ENCODE measurements around the gene ARHGAP15. TPM values are rescaled to one million over a fixed set of nuclear protein-coding genes. Genes with fewer than 3 reads are reported as not detected.

Gene ARHGAP15
- total and polyA plus RNA-seq, 9 donors = 1.5 to 10.0 (median 2.6) TPM

GRCh38 chr2:143150287-143150686 lies 21.1 kb downstream of the ARHGAP15 start:
- intact Hi-C loops (cut with DNase I) = loop anchor here in 1 of 4 donors (5.0 kb wide), 1 partner anchor 107 kb away; no protein-coding TSS in a partner anchor
- Histone ChIP-seq H3K9me3 (no peaks in the 10 kb centered on the region), H3K27ac (no peak overlapping the region), H3K4me3 (no peak overlapping the region), H3K36me3 (no peaks in the 10 kb centered on the region), H3K27me3 (no peaks in the 10 kb centered on the region), H3K4me1 (ENCODE audit: insufficient read depth) (no peaks in the 10 kb centered on the region)
- 69 to 77% (median 70%) methylated on average over 4 of the region's 4 CpGs for WGBS, 3 donors
- TF ChIP-seq EP300 (IDR thresholded peaks at IDR 0.05) (no peak), POLR2A (IDR thresholded peaks at IDR 0.05) (no peak), CTCF (IDR thresholded peaks at IDR 0.05) (no peak)
- no peak for DNase-seq

GRCh38 chr2:143151111-143151752 lies 22.0 kb downstream of the ARHGAP15 start:
- intact Hi-C loops (cut with DNase I) = loop anchor here in 1 of 4 donors (5.0 kb wide), 1 partner anchor 106 kb away; no protein-coding TSS in a partner anchor
- 87 to 97% (median 93%) methylated on average over 1 of the region's 1 CpG for WGBS, 3 donors
- no peaks in the 10 kb centered on the region for H3K36me3 ChIP-seq

GRCh38 chr2:143152219-143152618 lies 23.0 kb downstream of the ARHGAP15 start:
- no peaks in the 10 kb centered on the region for H3K36me3 ChIP-seq
- H3K27me3 ChIP-seq = no peaks in the 10 kb centered on the region
- intact Hi-C loops (cut with DNase I) = loop anchor here in 1 of 4 donors (5.0 kb wide), 1 partner anchor 105 kb away; no protein-coding TSS in a partner anchor
- WGBS, 3 donors = 87 to 94% (median 92%) methylated on average over 2 of the region's 2 CpGs
- H3K4me3 ChIP-seq = no peak overlapping the region
- no peaks in the 10 kb centered on the region for H3K9me3 ChIP-seq
- no peaks in the 10 kb centered on the region for H3K4me1 ChIP-seq (ENCODE audit: insufficient read depth)
- no peak for TF ChIP-seq POLR2A (IDR thresholded peaks at IDR 0.05)
- TF ChIP-seq CTCF (IDR thresholded peaks at IDR 0.05) = no peak
- TF ChIP-seq EP300 (IDR thresholded peaks at IDR 0.05) = no peak
- DNase-seq = no peak
- no peak overlapping the region for H3K27ac ChIP-seq

More at GRCh38 chr2:143151111-143151752, 22.0 kb downstream of the ARHGAP15 start:
- TF ChIP-seq CTCF (IDR thresholded peaks at IDR 0.05) (no peak), EP300 (IDR thresholded peaks at IDR 0.05) (no peak), POLR2A (IDR thresholded peaks at IDR 0.05) (no peak)
- Histone ChIP-seq H3K4me1 (ENCODE audit: insufficient read depth) (no peaks in the 10 kb centered on the region), H3K27me3 (no peaks in the 10 kb centered on the region), H3K9me3 (no peaks in the 10 kb centered on the region), H3K27ac (no peak overlapping the region), H3K4me3 (no peak overlapping the region)
- no peak for DNase-seq

- Histone ChIP-seq H3K27ac (no peak overlapping the region), H3K36me3 (no peaks in the 10 kb centered on the region), H3K4me3 (no peak overlapping the region), H3K9me3 (no peaks in the 10 kb centered on the region), H3K27me3 (no peaks in the 10 kb centered on the region), H3K4me1 (ENCODE audit: insufficient read depth) (no peaks in the 10 kb centered on the region)
- WGBS, 3 donors = 62 to 73% (median 73%) methylated on average over 3 of the region's 3 CpGs
- DNase-seq = no peak
- intact Hi-C loops (cut with DNase I) = loop anchor here in 1 of 4 donors (5.0 kb wide), 1 partner anchor 105 kb away; no protein-coding TSS in a partner anchor
- TF ChIP-seq CTCF (IDR thresholded peaks at IDR 0.05) (no peak), EP300 (IDR thresholded peaks at IDR 0.05) (no peak), POLR2A (IDR thresholded peaks at IDR 0.05) (no peak)
Observed at GRCh38 chr2:143152637-143153036, 23.4 kb downstream of the ARHGAP15 start.
